Esophagus squamous epithelium (tissue), 5 donors: Measurements from ENCODE around the gene GPER1. TPM values are rescaled to one million over a fixed set of nuclear protein-coding genes. Genes with fewer than 3 reads are reported as not detected.

Experiments used
- DNase-seq: peaks from one replicate; lab custom pipeline; 2025; lab: John Stamatoyannopoulos, UW
- H3K27ac ChIP-seq, 4 donors: fragments of 200-600 bp; sonication (generic); one replicate each; pipeline ENCODE4 v1.5.1; 2016 to 2019; ENCODE audit warnings: mild to moderate bottlenecking in 1 of 4
- H3K27me3 ChIP-seq, 4 donors: fragments of 200-600 bp; sonication (generic); 1 replicate in 3 of 4; 2 replicates in 1 of 4; pipeline versions ENCODE4 v1.5.1 to v1.6.0; 2017 to 2021; ENCODE audit warnings: antibody characterized with exemption in 1 of 4
- H3K36me3 ChIP-seq, 3 donors: fragments of 200-600 bp; sonication (generic); one replicate each; pipeline ENCODE4 v1.5.1; 2016 to 2019
- H3K4me1 ChIP-seq, 3 donors: fragments of 200-600 bp; sonication (generic); one replicate each; pipeline ENCODE4 v1.5.1; 2017 to 2019
- H3K4me3 ChIP-seq, 4 donors: fragments of 200-600 bp; sonication (generic); 1 replicate in 3 of 4; 2 replicates in 1 of 4; pipeline ENCODE4 v1.5.1; 2016 to 2019; ENCODE audit warnings: mild to moderate bottlenecking in 2 of 4, moderate library complexity in 1 of 4
- H3K9me3 ChIP-seq, 3 donors: fragments of 200-600 bp; sonication (generic); one replicate each; pipeline ENCODE4 v1.5.1; 2016 to 2019
- POLR2A ChIP-seq, 4 donors: fragments of 450-650 bp; IDR thresholded peaks; one replicate each; pipeline ENCODE4 v1.6.1; 2017; ENCODE audit warnings: antibody characterized with exemption in 4 of 4, mild to moderate bottlenecking in 4 of 4, moderate library complexity in 3 of 4
- WGBS, 2 donors: methylation state at CpG; one replicate each; pipeline ENCODE4 v1.1.5; 2018; 5-methylcytosine and 5-hydroxymethylcytosine counted together
- intact Hi-C: fragments of 100-400 bp; cut with DNase I; formaldehyde crosslinking; loops from one replicate; pipeline ENCODE4 v1.15.0; 2022
- total RNA-seq, 4 donors: library from RNA; depleted of rRNA; stranded (reverse); fragments of >200 nt; gene quantifications; one replicate each; pipeline ENCODE4 v1.1.0, GENCODE V29; 2016
- TF ChIP-seq, protein P1 (sequence below), 6 experiments: fragments of 450-650 bp in 4 of 6; fragments of 200-600 bp in 2 of 6; sonication (generic) in 2 of 6; IDR thresholded peaks; one replicate each; pipeline ENCODE4 v1.5.1; 2016 to 2019; ENCODE audit warnings: antibody characterized with exemption in 6 of 6, mild to moderate bottlenecking in 4 of 6, moderate library complexity in 4 of 6
- donor health status: DM: yes; HTN: yes; CAD: no.

The GPER1 gene
- total RNA-seq, 4 donors from 2014 or later = 0.87 to 2.3 (median 1.5) TPM

DNA sequence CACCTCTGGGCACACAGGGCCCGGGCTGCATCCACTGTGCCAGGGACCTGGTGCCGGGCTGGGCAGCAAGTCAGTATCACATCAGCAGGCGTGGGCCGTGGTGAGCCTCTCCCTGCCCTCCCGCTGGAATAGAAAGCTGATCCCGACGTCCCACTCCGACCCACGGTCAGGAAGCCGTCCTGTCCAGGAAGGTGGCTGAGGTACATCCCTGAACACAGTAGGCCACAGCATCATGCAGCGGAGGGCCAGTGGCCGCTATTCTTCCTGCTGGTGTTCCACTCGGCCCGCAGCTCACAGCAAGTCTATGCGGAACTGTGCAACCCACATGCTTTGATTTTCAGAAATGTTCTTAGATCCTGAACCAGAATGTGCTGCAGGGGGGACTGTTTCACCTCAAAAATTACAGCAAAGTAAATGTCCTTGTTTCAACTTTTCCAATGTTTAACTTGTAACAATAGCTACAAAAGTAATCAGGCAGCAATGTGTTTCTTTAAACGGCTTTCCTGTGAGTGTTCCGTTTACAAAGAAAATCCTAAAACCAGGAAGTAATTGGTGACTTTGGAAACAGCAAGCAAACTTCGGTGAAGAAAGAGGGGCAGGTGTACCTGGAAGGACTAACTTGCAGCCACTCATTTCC, 44.2 kb upstream of the GPER1 start:
- peak overlapping the region; percentile 50 to 90 (median 64) for H3K4me3 ChIP-seq
- H3K27me3 ChIP-seq = no peaks in the 10 kb centered on the region
- H3K27ac ChIP-seq = peak overlapping the region; percentile 77 to 95 (median 87)
- TF ChIP-seq, protein P1, sequence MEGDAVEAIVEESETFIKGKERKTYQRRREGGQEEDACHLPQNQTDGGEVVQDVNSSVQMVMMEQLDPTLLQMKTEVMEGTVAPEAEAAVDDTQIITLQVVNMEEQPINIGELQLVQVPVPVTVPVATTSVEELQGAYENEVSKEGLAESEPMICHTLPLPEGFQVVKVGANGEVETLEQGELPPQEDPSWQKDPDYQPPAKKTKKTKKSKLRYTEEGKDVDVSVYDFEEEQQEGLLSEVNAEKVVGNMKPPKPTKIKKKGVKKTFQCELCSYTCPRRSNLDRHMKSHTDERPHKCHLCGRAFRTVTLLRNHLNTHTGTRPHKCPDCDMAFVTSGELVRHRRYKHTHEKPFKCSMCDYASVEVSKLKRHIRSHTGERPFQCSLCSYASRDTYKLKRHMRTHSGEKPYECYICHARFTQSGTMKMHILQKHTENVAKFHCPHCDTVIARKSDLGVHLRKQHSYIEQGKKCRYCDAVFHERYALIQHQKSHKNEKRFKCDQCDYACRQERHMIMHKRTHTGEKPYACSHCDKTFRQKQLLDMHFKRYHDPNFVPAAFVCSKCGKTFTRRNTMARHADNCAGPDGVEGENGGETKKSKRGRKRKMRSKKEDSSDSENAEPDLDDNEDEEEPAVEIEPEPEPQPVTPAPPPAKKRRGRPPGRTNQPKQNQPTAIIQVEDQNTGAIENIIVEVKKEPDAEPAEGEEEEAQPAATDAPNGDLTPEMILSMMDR (IDR thresholded peaks at IDR 0.05) = no peak
- intact Hi-C loops = no loop called here
- no peaks in the 10 kb centered on the region for H3K9me3 ChIP-seq
- no peaks in the 10 kb centered on the region for H3K36me3 ChIP-seq
- no peak for DNase-seq
- H3K4me1 ChIP-seq = peaks cover 22 to 82% (median 47%) of the 10 kb centered on the region in 3 donors
- WGBS, 2 donors = 3 to 22% methylated on average over 3 to 13 of the region's 18 CpGs

GRCh38 chr7:1044189-1045068, 43.5 kb upstream of the GPER1 start, which contains the start of gene GPR146:
Gene GPR146 (plus strand): TSS chr7:1044546. CDS start chr7:1057516, 12,970 bp downstream.
- DNase-seq = peak; percentile 75
- TF ChIP-seq, protein P1 (IDR thresholded peaks at IDR 0.05) = peak in 5 of 6 experiments; percentile 30 to 61 (median 56)
- peak in 3 of 4 donors; percentile 20 to 44 (median 43) for TF ChIP-seq POLR2A (IDR thresholded peaks at IDR 0.05)
- 0 to 1% methylated on average over 9 to 10 of the region's 74 CpGs for WGBS, 2 donors
- Histone ChIP-seq H3K9me3 (no peaks in the 10 kb centered on the region), H3K36me3 (no peaks in the 10 kb centered on the region), H3K4me1 (peaks cover 22 to 89% (median 47%) of the 10 kb centered on the region in 3 donors), H3K4me3 (peak within 1 kb of the TSS; percentile 50 to 90 (median 64)), H3K27me3 (no peaks in the 10 kb centered on the region), H3K27ac (peak within 1 kb of the TSS; percentile 81 to 95 (median 88))
- intact Hi-C loops = no loop called here

DNA sequence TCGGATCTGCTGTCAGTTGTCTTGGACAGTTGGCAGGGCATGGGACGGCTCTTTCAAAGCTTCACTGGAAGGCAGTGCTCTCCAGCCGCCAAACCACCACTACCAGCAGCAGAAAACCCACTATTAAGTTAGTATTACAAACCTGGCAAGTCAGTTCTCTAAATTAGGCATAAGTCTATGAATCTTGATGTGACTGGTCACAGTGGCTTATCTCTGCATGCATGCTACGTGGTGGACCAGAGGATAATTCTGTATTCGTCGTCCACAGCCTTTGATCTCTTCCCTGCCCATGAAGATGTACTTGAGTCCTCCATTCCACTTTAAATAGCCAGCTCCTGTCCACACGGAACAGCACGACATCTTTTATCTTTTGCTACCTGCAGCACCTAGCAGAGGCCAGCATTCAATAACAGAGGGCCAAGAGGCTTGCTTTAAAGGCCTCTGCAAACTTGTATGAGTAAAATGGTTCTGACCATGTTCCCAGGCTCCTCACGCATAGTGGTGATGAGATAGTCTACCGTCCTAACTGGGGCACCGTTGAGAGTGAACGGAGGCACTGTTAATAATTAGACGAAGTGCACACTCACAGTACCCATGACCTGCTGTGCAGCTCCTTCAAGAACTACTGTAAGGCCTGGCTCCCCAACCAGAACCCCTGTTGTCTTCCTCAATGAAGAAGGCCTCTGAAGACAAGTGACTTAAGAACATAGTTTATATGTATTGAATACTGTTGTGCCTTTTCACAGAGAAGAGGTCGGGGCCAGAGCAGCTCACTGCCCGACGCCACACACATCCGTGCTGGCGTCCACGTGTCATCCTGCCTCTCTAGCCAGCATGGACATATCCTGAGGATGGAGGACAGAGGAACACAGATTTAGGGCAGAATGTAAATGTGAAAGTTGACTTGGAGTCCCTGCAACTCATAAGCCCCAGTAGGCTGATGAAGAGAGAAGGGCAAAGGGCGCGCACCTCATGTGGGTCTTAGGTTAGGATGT, 42.5 kb upstream of the GPER1 start:
- H3K9me3 ChIP-seq = no peaks in the 10 kb centered on the region
- no peaks in the 10 kb centered on the region for H3K27me3 ChIP-seq
- 81 to 85% methylated on average over 16 to 17 of the region's 21 CpGs for whole genome bisulfite sequencing, 2 donors
- TF ChIP-seq, protein P1 (IDR thresholded peaks at IDR 0.05) = no peak
- TF ChIP-seq POLR2A (IDR thresholded peaks at IDR 0.05) = no peak
- peaks cover 22 to 95% (median 50%) of the 10 kb centered on the region in 3 donors for H3K4me1 ChIP-seq
- intact Hi-C loops = no loop called here
- H3K27ac ChIP-seq = peak overlapping the region; percentile 81 to 95 (median 88)
- peak overlapping the region; percentile 50 to 90 (median 64) for H3K4me3 ChIP-seq
- no peaks in the 10 kb centered on the region for H3K36me3 ChIP-seq
- no peak for DNase-seq

- peak overlapping the region in 2 of 4 donors; percentile 65 to 82 for H3K27ac ChIP-seq
- H3K4me1 ChIP-seq = peaks cover 22 to 95% (median 58%) of the 10 kb centered on the region in 3 donors
- intact Hi-C loops = no loop called here
- DNase-seq = no peak
- H3K9me3 ChIP-seq = no peaks in the 10 kb centered on the region
- no peaks in the 10 kb centered on the region for H3K36me3 ChIP-seq
- H3K4me3 ChIP-seq = no peak overlapping the region
- 51 to 60% methylated on average over 10 to 12 of the region's 15 CpGs for WGBS, 2 donors
- H3K27me3 ChIP-seq = no peaks in the 10 kb centered on the region
- TF ChIP-seq POLR2A (IDR thresholded peaks at IDR 0.05) = no peak
- TF ChIP-seq, protein P1 (IDR thresholded peaks at IDR 0.05) = no peak
Observed at GRCh38 chr7:1046722-1047679, 40.9 kb upstream of the GPER1 start.
